ENCODE data around the gene PMM2. TPM values are rescaled to one million over a fixed set of nuclear protein-coding genes. Genes with fewer than 3 reads are reported as not detected.
"Not testable (repeated sequence)": the region's sequence is repeated elsewhere in the genome, so short reads cannot be mapped to it uniquely, and the experiment has no call there.

PMM2 gene
- total RNA-seq, 1 experiment from 2014 or later, result 36.3 TPM

- in situ Hi-C loops (cut with HindIII; ENCODE audit: low sequenced_read_pairs), result no loop called here
- DNase-seq (ENCODE audit: low spot score), result no peak
Observed at GRCh38 chr16:8812162-8812843, 14.7 kb downstream of the PMM2 start.

GRCh38 chr16:8814095-8814806 lies 16.6 kb downstream of the PMM2 start:
- in situ Hi-C loops (cut with HindIII; ENCODE audit: low sequenced_read_pairs), result no loop called here

GRCh38 chr16:8816967-8817655 lies 19.5 kb downstream of the PMM2 start:
- no peak for DNase-seq (ENCODE audit: low spot score)
- in situ Hi-C loops (cut with HindIII; ENCODE audit: low sequenced_read_pairs), result no loop called here

More at GRCh38 chr16:8814095-8814806, 16.6 kb downstream of the PMM2 start:
- no peak for DNase-seq (ENCODE audit: low spot score)

- in situ Hi-C loops (cut with HindIII; ENCODE audit: low sequenced_read_pairs), result no loop called here
- DNase-seq (ENCODE audit: low spot score), result peak; percentile 34
Observed at GRCh38 chr16:8818504-8819270, 21.0 kb downstream of the PMM2 start.

- in situ Hi-C loops (cut with HindIII; ENCODE audit: low sequenced_read_pairs), result no loop called here
- no peak for DNase-seq (ENCODE audit: low spot score)
Observed at GRCh38 chr16:8819411-8820034, 21.9 kb downstream of the PMM2 start.

GRCh38 chr16:8822403-8822802 lies 24.8 kb downstream of the PMM2 start:
- no peak for DNase-seq (ENCODE audit: low spot score)
- in situ Hi-C loops (cut with HindIII; ENCODE audit: low sequenced_read_pairs), result no loop called here

GRCh38 chr16:8826278-8826879 lies 28.7 kb downstream of the PMM2 start:
- DNase-seq (ENCODE audit: low spot score), result no peak
- in situ Hi-C loops (cut with HindIII; ENCODE audit: low sequenced_read_pairs), result no loop called here

GRCh38 chr16:8828541-8829165 lies 31.0 kb downstream of the PMM2 start:
- in situ Hi-C loops (cut with HindIII; ENCODE audit: low sequenced_read_pairs), result no loop called here
- DNase-seq (ENCODE audit: low spot score), result no peak

DNA sequence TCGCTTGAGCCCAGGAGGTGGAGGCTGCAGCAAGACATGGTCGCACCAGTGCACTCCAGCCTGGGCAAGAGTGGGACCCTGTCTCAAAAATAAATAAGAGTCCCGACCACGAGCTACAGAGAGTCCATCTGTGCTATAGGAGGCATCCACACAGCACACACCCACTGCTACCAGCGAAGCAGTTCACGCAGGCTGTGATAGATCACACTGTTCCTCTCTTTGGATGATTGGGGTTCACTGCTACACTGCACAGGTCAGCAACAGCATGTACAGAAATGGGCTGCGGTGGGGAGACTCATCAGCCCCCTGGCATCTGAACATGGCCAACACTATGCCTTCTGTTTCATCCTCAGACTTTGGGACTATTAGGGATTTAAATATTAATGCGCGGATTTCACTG lies 33.8 kb downstream of the PMM2 start:
- in situ Hi-C loops (cut with HindIII; ENCODE audit: low sequenced_read_pairs), result no loop called here
- no peak for DNase-seq (ENCODE audit: low spot score)

- in situ Hi-C loops (cut with HindIII; ENCODE audit: low sequenced_read_pairs), result no loop called here
- no peak for DNase-seq (ENCODE audit: low spot score)
Observed at GRCh38 chr16:8831871-8832716, 34.5 kb downstream of the PMM2 start.

GRCh38 chr16:8832717-8833105 lies 35.1 kb downstream of the PMM2 start:
- in situ Hi-C loops (cut with HindIII; ENCODE audit: low sequenced_read_pairs), result no loop called here
- DNase-seq (ENCODE audit: low spot score), result no peak

- DNase-seq (ENCODE audit: low spot score); in situ Hi-C loops (cut with HindIII; ENCODE audit: low sequenced_read_pairs): not testable (repeated sequence)
Observed at GRCh38 chr16:8836797-8837196, 39.2 kb downstream of the PMM2 start.

- DNase-seq (ENCODE audit: low spot score); in situ Hi-C loops (cut with HindIII; ENCODE audit: low sequenced_read_pairs): not testable (repeated sequence)
Observed at GRCh38 chr16:8837594-8837993, 40.0 kb downstream of the PMM2 start.

DNA sequence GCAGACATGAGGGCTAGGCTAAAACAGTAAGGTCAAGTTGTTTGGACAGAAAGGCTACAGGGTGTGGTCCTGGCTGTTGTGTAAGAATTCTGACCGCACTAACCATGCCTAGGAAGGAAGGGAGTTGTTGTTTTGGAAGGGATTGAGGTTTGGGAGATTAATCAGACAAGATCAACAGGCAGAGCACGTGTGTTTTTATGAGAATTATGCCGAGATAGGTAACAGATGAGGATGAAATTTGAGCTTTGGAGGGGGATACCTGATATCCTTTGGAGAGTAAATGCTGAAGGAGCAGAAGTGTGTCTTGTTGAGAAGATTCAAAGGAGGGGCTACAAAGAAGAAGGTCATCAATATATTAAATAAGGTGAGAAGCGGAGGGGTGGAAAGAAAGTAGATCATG lies 44.4 kb downstream of the PMM2 start:
- DNase-seq (ENCODE audit: low spot score); in situ Hi-C loops (cut with HindIII; ENCODE audit: low sequenced_read_pairs): not testable (repeated sequence)

DNA sequence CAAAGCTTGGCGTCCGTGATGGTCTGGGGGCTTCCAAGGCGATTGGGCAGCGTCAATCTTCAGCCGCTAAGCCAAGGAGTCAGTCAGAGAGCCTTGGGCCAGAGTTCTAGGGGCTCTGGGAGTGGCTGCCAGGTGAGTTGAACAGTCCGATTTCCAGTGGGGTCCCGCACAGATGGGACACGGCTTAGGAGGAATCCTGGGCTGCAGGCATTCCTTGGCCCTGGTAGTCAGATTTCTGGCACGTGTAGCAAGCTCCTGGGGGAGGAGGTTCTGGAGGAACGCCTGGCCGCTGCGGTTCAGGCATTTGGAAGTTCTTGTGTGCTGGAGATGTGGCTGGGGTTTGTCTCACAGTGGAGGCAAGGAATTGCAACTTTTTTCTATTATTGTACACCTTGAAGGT lies 45.7 kb downstream of the PMM2 start:
- DNase-seq (ENCODE audit: low spot score); in situ Hi-C loops (cut with HindIII; ENCODE audit: low sequenced_read_pairs): not testable (repeated sequence)

- in situ Hi-C loops (cut with HindIII; ENCODE audit: low sequenced_read_pairs), result no loop called here
- no peak for DNase-seq (ENCODE audit: low spot score)
Observed at GRCh38 chr16:8845699-8846298, 48.2 kb downstream of the PMM2 start.

DNA sequence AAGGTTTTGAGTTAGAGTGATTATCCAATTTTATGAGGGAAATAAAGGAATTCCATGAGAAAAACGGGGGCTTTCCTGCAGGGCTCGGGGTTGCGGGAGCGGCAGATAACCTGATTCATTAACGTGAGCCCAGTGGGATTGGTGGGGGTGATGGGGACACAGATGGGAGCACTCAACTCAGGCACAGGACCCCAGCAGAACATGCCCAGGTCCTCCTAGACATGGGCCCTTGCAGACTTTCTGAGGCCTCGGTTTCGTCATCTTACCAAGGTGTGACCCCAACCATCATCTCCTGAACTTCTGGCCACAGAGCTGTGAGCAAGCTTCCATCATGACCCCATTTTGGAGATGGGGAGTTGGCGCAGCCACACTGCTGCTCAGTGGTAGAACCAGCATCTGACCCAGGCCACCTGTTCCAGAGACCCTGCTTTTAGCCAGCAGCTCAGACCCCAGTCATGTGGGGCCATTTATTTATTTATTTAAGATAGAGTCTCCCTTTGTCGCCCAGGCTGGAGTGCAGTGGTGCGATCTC lies 48.8 kb downstream of the PMM2 start:
- no peak for DNase-seq (ENCODE audit: low spot score)
- in situ Hi-C loops (cut with HindIII; ENCODE audit: low sequenced_read_pairs), result no loop called here

All from G401 (cell line).